ENCODE results near the gene FXYD1.
A peak's percentile ranks its signal among the peaks of the same experiment; 100 is the strongest.

FXYD1 gene

GRCh38 chr19:35136977-35137702 is 1.5 kb upstream of the FXYD1 start:
- intact Hi-C loops (cut with micrococcal nuclease), result no loop called here
- H3K36me3 Mint-ChIP-seq (ENCODE audit: low read depth), result no peaks in the 10 kb centered on the region
- no peak overlapping the region for H3K4me3 Mint-ChIP-seq
- peaks cover 46% of the 10 kb centered on the region for H3K27me3 Mint-ChIP-seq
- no peaks in the 10 kb centered on the region for H3K9me3 Mint-ChIP-seq
- no peak overlapping the region for H3K27ac Mint-ChIP-seq
- peaks cover 38% of the 10 kb centered on the region for H3K4me1 Mint-ChIP-seq (ENCODE audit: low read depth)

- intact Hi-C loops (cut with micrococcal nuclease), result no loop called here
- peak overlapping the region; percentile 61 for H3K27ac Mint-ChIP-seq
- H3K36me3 Mint-ChIP-seq (ENCODE audit: low read depth), result no peaks in the 10 kb centered on the region
- peaks cover 48% of the 10 kb centered on the region for H3K4me1 Mint-ChIP-seq (ENCODE audit: low read depth)
- no peaks in the 10 kb centered on the region for H3K9me3 Mint-ChIP-seq
- H3K4me3 Mint-ChIP-seq, result no peak overlapping the region
- H3K27me3 Mint-ChIP-seq, result peaks cover 66% of the 10 kb centered on the region
Measured at GRCh38 chr19:35140207-35140961, 1.8 kb downstream of the FXYD1 start.

GRCh38 chr19:35140962-35141836 is 2.6 kb downstream of the FXYD1 start:
- Mint-ChIP-seq H3K4me3 (peak overlapping the region; percentile 58), H3K9me3 (no peaks in the 10 kb centered on the region), H3K27me3 (peaks cover 66% of the 10 kb centered on the region), H3K4me1 (ENCODE audit: low read depth) (peaks cover 45% of the 10 kb centered on the region), H3K27ac (peak overlapping the region; percentile 61), H3K36me3 (ENCODE audit: low read depth) (no peaks in the 10 kb centered on the region)
- intact Hi-C loops (cut with micrococcal nuclease), result no loop called here

GRCh38 chr19:35141837-35142605 is 3.4 kb downstream of the FXYD1 start:
- H3K4me3 Mint-ChIP-seq, result peak overlapping the region; percentile 58
- peaks cover 64% of the 10 kb centered on the region for H3K27me3 Mint-ChIP-seq
- no peaks in the 10 kb centered on the region for H3K36me3 Mint-ChIP-seq (ENCODE audit: low read depth)
- H3K4me1 Mint-ChIP-seq (ENCODE audit: low read depth), result peaks cover 47% of the 10 kb centered on the region
- intact Hi-C loops (cut with micrococcal nuclease), result no loop called here
- no peaks in the 10 kb centered on the region for H3K9me3 Mint-ChIP-seq
- H3K27ac Mint-ChIP-seq, result peak overlapping the region; percentile 61

- Mint-ChIP-seq H3K27ac (no peak overlapping the region), H3K36me3 (ENCODE audit: low read depth) (no peaks in the 10 kb centered on the region), H3K27me3 (peaks cover 58% of the 10 kb centered on the region), H3K4me3 (peak overlapping the region; percentile 24), H3K4me1 (ENCODE audit: low read depth) (peaks cover 54% of the 10 kb centered on the region), H3K9me3 (no peaks in the 10 kb centered on the region)
- intact Hi-C loops (cut with micrococcal nuclease), result no loop called here
Measured at GRCh38 chr19:35142606-35143230, 4.1 kb downstream of the FXYD1 start.

GRCh38 chr19:35143231-35143715 is 4.6 kb downstream of the FXYD1 start, which contains the start of gene FXYD7:
FXYD7 (plus strand) TSS chr19:35143255; CDS start chr19:35143334, 79 bp downstream.
- no peaks in the 10 kb centered on the region for H3K9me3 Mint-ChIP-seq
- H3K4me3 Mint-ChIP-seq, result peak within 1 kb of the TSS; percentile 24
- H3K27me3 Mint-ChIP-seq, result peaks cover 55% of the 10 kb centered on the region
- H3K4me1 Mint-ChIP-seq (ENCODE audit: low read depth), result peaks cover 57% of the 10 kb centered on the region
- no peaks in the 10 kb centered on the region for H3K36me3 Mint-ChIP-seq (ENCODE audit: low read depth)
- intact Hi-C loops (cut with micrococcal nuclease), result no loop called here
- no peak within 1 kb of the TSS for H3K27ac Mint-ChIP-seq

GRCh38 chr19:35143818-35144217 is 5.2 kb downstream of the FXYD1 start:
- H3K9me3 Mint-ChIP-seq, result no peaks in the 10 kb centered on the region
- H3K4me3 Mint-ChIP-seq, result no peak overlapping the region
- no peak overlapping the region for H3K27ac Mint-ChIP-seq
- intact Hi-C loops (cut with micrococcal nuclease), result no loop called here
- H3K36me3 Mint-ChIP-seq (ENCODE audit: low read depth), result no peaks in the 10 kb centered on the region
- H3K4me1 Mint-ChIP-seq (ENCODE audit: low read depth), result peaks cover 55% of the 10 kb centered on the region
- peaks cover 54% of the 10 kb centered on the region for H3K27me3 Mint-ChIP-seq

GRCh38 chr19:35144259-35144599 is 5.6 kb downstream of the FXYD1 start:
- H3K27me3 Mint-ChIP-seq, result peaks cover 51% of the 10 kb centered on the region
- H3K36me3 Mint-ChIP-seq (ENCODE audit: low read depth), result no peaks in the 10 kb centered on the region
- no peak overlapping the region for H3K27ac Mint-ChIP-seq
- no peak overlapping the region for H3K4me3 Mint-ChIP-seq
- intact Hi-C loops (cut with micrococcal nuclease), result no loop called here
- no peaks in the 10 kb centered on the region for H3K9me3 Mint-ChIP-seq
- peaks cover 51% of the 10 kb centered on the region for H3K4me1 Mint-ChIP-seq (ENCODE audit: low read depth)

- H3K4me1 Mint-ChIP-seq (ENCODE audit: low read depth), result peaks cover 45% of the 10 kb centered on the region
- H3K27ac Mint-ChIP-seq, result no peak overlapping the region
- H3K27me3 Mint-ChIP-seq, result peaks cover 46% of the 10 kb centered on the region
- no peaks in the 10 kb centered on the region for H3K36me3 Mint-ChIP-seq (ENCODE audit: low read depth)
- intact Hi-C loops (cut with micrococcal nuclease), result no loop called here
- no peaks in the 10 kb centered on the region for H3K9me3 Mint-ChIP-seq
- H3K4me3 Mint-ChIP-seq, result no peak overlapping the region
Measured at GRCh38 chr19:35144600-35145436, 6.2 kb downstream of the FXYD1 start.

- H3K27me3 Mint-ChIP-seq, result peaks cover 34% of the 10 kb centered on the region
- H3K9me3 Mint-ChIP-seq, result no peaks in the 10 kb centered on the region
- no peak overlapping the region for H3K4me3 Mint-ChIP-seq
- no peaks in the 10 kb centered on the region for H3K36me3 Mint-ChIP-seq (ENCODE audit: low read depth)
- H3K27ac Mint-ChIP-seq, result peak overlapping the region; percentile 68
- peaks cover 42% of the 10 kb centered on the region for H3K4me1 Mint-ChIP-seq (ENCODE audit: low read depth)
- intact Hi-C loops (cut with micrococcal nuclease), result no loop called here
Measured at GRCh38 chr19:35146746-35147459, 8.3 kb downstream of the FXYD1 start.

GRCh38 chr19:35149463-35149862 is 10.8 kb downstream of the FXYD1 start:
- Mint-ChIP-seq H3K4me3 (no peak overlapping the region), H3K9me3 (no peaks in the 10 kb centered on the region), H3K4me1 (ENCODE audit: low read depth) (peaks cover 57% of the 10 kb centered on the region), H3K36me3 (ENCODE audit: low read depth) (peaks cover 2% of the 10 kb centered on the region), H3K27me3 (peaks cover 23% of the 10 kb centered on the region), H3K27ac (no peak overlapping the region)
- intact Hi-C loops (cut with micrococcal nuclease), result no loop called here

GRCh38 chr19:35150445-35150844 is 11.8 kb downstream of the FXYD1 start:
- intact Hi-C loops (cut with micrococcal nuclease), result loop anchor here (5.0 to 10.0 kb wide), 2 partner anchors 54 to 117 kb away; partner anchors contain the start of gene USF2
- Mint-ChIP-seq H3K36me3 (ENCODE audit: low read depth) (peaks cover 12% of the 10 kb centered on the region), H3K27ac (no peak overlapping the region), H3K4me3 (no peak overlapping the region), H3K9me3 (no peaks in the 10 kb centered on the region), H3K4me1 (ENCODE audit: low read depth) (peaks cover 60% of the 10 kb centered on the region), H3K27me3 (peaks cover 14% of the 10 kb centered on the region)

All from dendritic cell treated with granulocyte-macrophage colony-stimulating factor and Interleukin-4, amounts not matched to agents 40 ng/mL and 50 ng/mL, for 4 days (primary cell).